Heart left ventricle (tissue), 13 donors: ENCODE results near the gene CACNG8.

Experiments used
- CTCF ChIP-seq, 12 donors: fragments of 200-600 bp; sonication (generic) in 4 of 12; IDR thresholded peaks; one replicate each; pipeline versions ENCODE4 v1.5.0 to v1.8.0; 2018 to 2022; ENCODE audit warnings: antibody characterized with exemption in 12 of 12, mild to moderate bottlenecking in 5 of 12
- POLR2A ChIP-seq, 2 donors: fragments of 450-650 bp; IDR thresholded peaks; one replicate each; pipeline ENCODE4 v1.6.1; 2017; ENCODE audit warnings: antibody characterized with exemption in 2 of 2, mild to moderate bottlenecking in 2 of 2, moderate library complexity in 2 of 2
- donor health status: ischemic (EF 13 %, LVEDD 7.1; RV severe dilation, severe dysfunction).
- donor health status: DM: no; HTN: yes; CAD: no.
- donor health status: DM: no; HTN: no; CAD: no.
- donor health status: ischemic (EF 25% LVEDD 6.9; RV normal size, moderate dysfunction).
- donor health status: ischemic (EF 25% LVEDD 5.7; RV mildly dilated, moderate dysfunction).
- donor health status: ischemic (EF 35%, LVEDD 5.7; RV mildly dilated, moderate dysfunction).
- donor health status: nonischemic (EF 11% LVEDD 7.7; RV severe dilation, severe dysfunction).
- donor health status: DM: yes; HTN: yes; CAD: no.
- donor health status: PGD.
- donor health status: ischemic (EF 29% LVEDD 5.4; RV normal size, mild dysfunction).
- donor health status: nonischemic (EF 23%, LVEDD 6.1; RV moderate dilation, normal function).

GRCh38 chr19:54002495-54003315 is 40.0 kb downstream of the CACNG8 start:
- TF ChIP-seq CTCF (IDR thresholded peaks at IDR 0.05) (no peak), POLR2A (IDR thresholded peaks at IDR 0.05) (no peak)
